HG03060 (cell line): Measurements from ENCODE around the gene RANGRF.
"Not testable (repeated sequence)": the region's sequence is repeated elsewhere in the genome, so short reads cannot be mapped to it uniquely, and the experiment has no call there.

ENCODE experiments used
- ATAC-seq: cut with Tn5 transposase; IDR thresholded peaks from one replicate; pipeline ENCODE4 v1.9.1; 2021; ENCODE audit warnings: low read depth, moderate number of reproducible peaks; ENCODE audit not compliant: unreplicated experiment

RANGRF gene

GRCh38 chr17:8288336-8289102 is at the start of gene RANGRF:
Gene RANGRF (plus strand): TSS chr17:8288670. CDS start chr17:8288789, 119 bp downstream.
- ATAC-seq, result no peak

- ATAC-seq, result no peak
These were observed 44.6 kb upstream of the RANGRF start for GRCh38 chr17:8243827-8244226.

GRCh38 chr17:8244768-8245167 is 43.7 kb upstream of the RANGRF start:
- ATAC-seq, result no peak

- no peak for ATAC-seq
These were observed 39.5 kb upstream of the RANGRF start, which contains the start of gene PFAS for GRCh38 chr17:8248751-8249607. Gene PFAS (plus strand): TSS chr17:8249289. CDS start chr17:8253938, 4,649 bp downstream.

- ATAC-seq, result no peak
These were observed 38.6 kb upstream of the RANGRF start for GRCh38 chr17:8249621-8250500.

- not testable (repeated sequence) for ATAC-seq
These were observed 37.1 kb upstream of the RANGRF start for GRCh38 chr17:8251411-8251810.

GRCh38 chr17:8253801-8254200 is 34.7 kb upstream of the RANGRF start:
- ATAC-seq, result no peak

GRCh38 chr17:8254881-8255280 is 33.6 kb upstream of the RANGRF start:
- no peak for ATAC-seq

- no peak for ATAC-seq
These were observed 33.0 kb upstream of the RANGRF start for GRCh38 chr17:8255499-8255898.

- no peak for ATAC-seq
These were observed 32.2 kb upstream of the RANGRF start for GRCh38 chr17:8256291-8256690.

GRCh38 chr17:8256691-8257090 is 31.8 kb upstream of the RANGRF start:
- ATAC-seq, result no peak

GRCh38 chr17:8257801-8258200 is 30.7 kb upstream of the RANGRF start:
- ATAC-seq, result no peak

- ATAC-seq, result no peak
These were observed 24.1 kb upstream of the RANGRF start for GRCh38 chr17:8264320-8264719.

- ATAC-seq, result no peak
These were observed 23.5 kb upstream of the RANGRF start for GRCh38 chr17:8264836-8265542.

GRCh38 chr17:8266648-8267479 is 21.6 kb upstream of the RANGRF start:
- ATAC-seq, result no peak

- ATAC-seq, result no peak
These were observed 20.9 kb upstream of the RANGRF start for GRCh38 chr17:8267480-8268147.

GRCh38 chr17:8268550-8269298 is 19.7 kb upstream of the RANGRF start:
- ATAC-seq, result no peak

GRCh38 chr17:8272421-8272820 is 16.0 kb upstream of the RANGRF start:
- no peak for ATAC-seq
